ENCODE measurements around the gene LCNL1. TPM values are rescaled to one million over a fixed set of nuclear protein-coding genes. Genes with fewer than 3 reads are reported as not detected.
A peak's percentile ranks its signal among the peaks of the same experiment; 100 is the strongest.

Gene LCNL1
- total and polyA plus RNA-seq, 2 experiments from 2014 or later = 0.36 TPM; not detected in 1

- peaks cover 17% of the 10 kb centered on the region for H3K4me1 ChIP-seq (ENCODE audit: low read depth)
- peaks cover 10% of the 10 kb centered on the region for H3K36me3 ChIP-seq
- H3K9me3 ChIP-seq (ENCODE audit: low read depth) = no peaks in the 10 kb centered on the region
Observed at GRCh38 chr9:136946228-136947027, 36.4 kb upstream of the LCNL1 start.

GRCh38 chr9:136947028-136947891, 35.5 kb upstream of the LCNL1 start:
- Histone ChIP-seq H3K4me1 (ENCODE audit: low read depth) (peaks cover 17% of the 10 kb centered on the region), H3K9me3 (ENCODE audit: low read depth) (no peaks in the 10 kb centered on the region), H3K4me3 (no peak overlapping the region), H3K27me3 (no peaks in the 10 kb centered on the region), H3K27ac (no peak overlapping the region), H3K36me3 (peaks cover 2% of the 10 kb centered on the region)
- no peak for DNase-seq (ENCODE audit: low read depth in 1 of 2, low spot score in 1 of 2)
- no peak for TF ChIP-seq CTCF (IDR thresholded peaks at IDR 0.05; ENCODE audit: low read depth, low read length)

More at GRCh38 chr9:136946228-136947027, 36.4 kb upstream of the LCNL1 start:
- Histone ChIP-seq H3K27ac (no peak overlapping the region), H3K27me3 (no peaks in the 10 kb centered on the region), H3K4me3 (no peak overlapping the region)
- no peak for TF ChIP-seq CTCF (IDR thresholded peaks at IDR 0.05; ENCODE audit: low read depth, low read length)
- DNase-seq (ENCODE audit: low read depth in 1 of 2, low spot score in 1 of 2) = no peak

- peak overlapping the region; percentile 20 for H3K27ac ChIP-seq
- H3K4me1 ChIP-seq (ENCODE audit: low read depth) = peaks cover 17% of the 10 kb centered on the region
- H3K27me3 ChIP-seq = no peaks in the 10 kb centered on the region
- H3K9me3 ChIP-seq (ENCODE audit: low read depth) = no peaks in the 10 kb centered on the region
- DNase-seq (ENCODE audit: low read depth in 1 of 2, low spot score in 1 of 2) = peak; percentile 44 to 74
- H3K4me3 ChIP-seq = no peak overlapping the region
- no peaks in the 10 kb centered on the region for H3K36me3 ChIP-seq
- peak; percentile 66 for TF ChIP-seq CTCF (IDR thresholded peaks at IDR 0.05; ENCODE audit: low read depth, low read length)
Observed at GRCh38 chr9:136947955-136948510, 34.8 kb upstream of the LCNL1 start.

DNA sequence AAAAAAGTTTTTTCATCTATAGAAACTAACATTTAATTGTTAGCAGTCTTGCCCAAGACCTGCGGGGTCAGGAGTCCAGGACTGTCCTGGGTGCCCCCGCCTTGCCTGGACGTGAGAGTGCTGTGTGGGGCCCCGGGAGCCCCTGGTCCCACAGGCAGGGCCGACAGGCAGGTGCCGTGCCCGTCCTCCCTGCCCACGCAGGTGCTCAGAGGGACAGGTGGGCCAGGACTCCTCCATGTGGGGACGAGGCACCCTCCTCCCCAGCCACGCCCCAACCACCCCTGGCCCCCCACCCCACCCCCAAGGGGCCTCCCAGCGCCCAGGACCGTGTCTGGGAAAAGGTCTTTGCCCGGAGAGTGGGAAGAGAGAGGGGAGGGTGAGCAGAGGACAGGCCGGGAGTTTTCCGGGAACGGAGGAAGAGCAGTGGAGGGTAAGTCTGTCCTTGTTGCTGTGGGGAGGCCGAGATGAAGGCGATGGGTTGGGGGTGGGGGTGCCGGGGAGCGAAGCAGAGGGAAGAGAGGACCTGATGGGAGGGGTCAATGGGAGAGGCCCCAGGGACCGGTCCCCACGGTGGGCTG, 33.5 kb upstream of the LCNL1 start:
- no peaks in the 10 kb centered on the region for H3K9me3 ChIP-seq (ENCODE audit: low read depth)
- DNase-seq (ENCODE audit: low read depth in 1 of 2, low spot score in 1 of 2) = no peak
- H3K36me3 ChIP-seq = no peaks in the 10 kb centered on the region
- no peaks in the 10 kb centered on the region for H3K27me3 ChIP-seq
- peak overlapping the region; percentile 96 for H3K27ac ChIP-seq
- H3K4me3 ChIP-seq = peak overlapping the region; percentile 47
- peaks cover 17% of the 10 kb centered on the region for H3K4me1 ChIP-seq (ENCODE audit: low read depth)
- no peak for TF ChIP-seq CTCF (IDR thresholded peaks at IDR 0.05; ENCODE audit: low read depth, low read length)

Data from cardiac muscle cell (in vitro differentiated cells and primary cell).